Neural progenitor cell (in vitro differentiated cells): Measurements from ENCODE around the gene KCNK1. TPM values are rescaled to one million over a fixed set of nuclear protein-coding genes. Genes with fewer than 3 reads are reported as not detected.

ENCODE experiments used
- DNase-seq: peaks from one replicate; pipeline ENCODE4 v3.0.0-alpha.2; 2016; ENCODE audit warnings: low spot score
- H2AFZ ChIP-seq: fragments of 200-600 bp; sonication (generic); replicated peaks from 2 replicates; pipeline ENCODE4 v1.6.1; 2016; ENCODE audit warnings: antibody characterized with exemption
- H3F3A ChIP-seq: fragments of 200-600 bp; sonication (generic); 2 replicates; pipeline ENCODE4 v1.6.1; 2016; ENCODE audit warnings: antibody characterized with exemption, low read depth
- H3K27ac ChIP-seq: fragments of 200-600 bp; sonication (generic); 2 replicates; pipeline ENCODE4 v1.5.1; 2016; ENCODE audit warnings: mild to moderate bottlenecking
- H3K27me3 ChIP-seq: fragments of 200-600 bp; sonication (generic); 2 replicates; pipeline ENCODE4 v1.6.1; 2016; ENCODE audit warnings: mild to moderate bottlenecking, moderate library complexity
- H3K36me3 ChIP-seq: fragments of 200-600 bp; sonication (generic); 2 replicates; pipeline ENCODE4 v1.5.1; 2016
- H3K4me1 ChIP-seq: fragments of 200-600 bp; sonication (generic); 2 replicates; pipeline ENCODE4 v1.6.1; 2016; ENCODE audit warnings: mixed run types
- H3K4me2 ChIP-seq: fragments of 200-600 bp; sonication (generic); 2 replicates; pipeline ENCODE4 v1.6.1; 2016
- H3K4me3 ChIP-seq: fragments of 200-600 bp; sonication (generic); 2 replicates; pipeline ENCODE4 v1.5.1; 2016
- H3K79me2 ChIP-seq: fragments of 200-600 bp; sonication (generic); 2 replicates; pipeline ENCODE4 v1.6.1; 2016; ENCODE audit warnings: low read depth
- H3K9ac ChIP-seq: fragments of 200-600 bp; sonication (generic); 2 replicates; pipeline ENCODE4 v1.6.1; 2016
- H3K9me3 ChIP-seq: fragments of 200-600 bp; sonication (generic); 2 replicates; pipeline ENCODE4 v1.5.1; 2016; ENCODE audit warnings: low read depth
- H4K20me1 ChIP-seq: fragments of 200-600 bp; sonication (generic); 2 replicates; pipeline ENCODE4 v1.6.1; 2016; ENCODE audit warnings: low read depth
- H3K27ac Mint-ChIP-seq: 3 replicates; pipeline ENCODE4 v1.8.0; 2021; ENCODE audit warnings: mixed read lengths
- H3K27me3 Mint-ChIP-seq: 2 replicates; pipeline ENCODE4 v1.8.0; 2022; ENCODE audit warnings: low read depth, mild to moderate bottlenecking, inconsistent platforms, moderate library complexity, mixed read lengths; ENCODE audit not compliant: insufficient read depth
- H3K36me3 Mint-ChIP-seq: 3 replicates; pipeline ENCODE4 v1.8.0; 2021; ENCODE audit warnings: mixed read lengths
- H3K4me1 Mint-ChIP-seq: 3 replicates; pipeline ENCODE4 v1.8.0; 2021; ENCODE audit warnings: mixed read lengths
- H3K4me3 Mint-ChIP-seq: 3 replicates; pipeline ENCODE4 v1.8.0; 2021; ENCODE audit warnings: mild to moderate bottlenecking, moderate library complexity, mixed read lengths
- H3K9me3 Mint-ChIP-seq: 3 replicates; pipeline ENCODE4 v1.8.0; 2020; ENCODE audit warnings: mixed read lengths
- EZH2 ChIP-seq: fragments of 200-600 bp; sonication (generic); IDR thresholded peaks from 2 replicates; pipeline ENCODE4 v1.6.1; 2017; ENCODE audit warnings: antibody characterized with exemption, mild to moderate bottlenecking, moderate library complexity
- EZH2phosphoT487 ChIP-seq: fragments of 200-600 bp; sonication (generic); IDR thresholded peaks from 2 replicates; pipeline ENCODE4 v1.6.1; 2017; ENCODE audit warnings: antibody characterized with exemption
- total RNA-seq: library from RNA; depleted of rRNA; stranded (reverse); fragments of >200 nt; gene quantifications from 2 replicates; pipeline ENCODE4 v1.2.3, GENCODE V29; 2015; ENCODE audit warnings: low replicate concordance
- TF ChIP-seq, protein P1 (sequence below): fragments of 200-600 bp; sonication (generic); IDR thresholded peaks from 2 replicates; pipeline ENCODE4 v1.5.1; 2017; ENCODE audit warnings: antibody characterized with exemption, mild to moderate bottlenecking

KCNK1 gene
- total RNA-seq, 1 donor from 2014 or later: 0.11 TPM

DNA sequence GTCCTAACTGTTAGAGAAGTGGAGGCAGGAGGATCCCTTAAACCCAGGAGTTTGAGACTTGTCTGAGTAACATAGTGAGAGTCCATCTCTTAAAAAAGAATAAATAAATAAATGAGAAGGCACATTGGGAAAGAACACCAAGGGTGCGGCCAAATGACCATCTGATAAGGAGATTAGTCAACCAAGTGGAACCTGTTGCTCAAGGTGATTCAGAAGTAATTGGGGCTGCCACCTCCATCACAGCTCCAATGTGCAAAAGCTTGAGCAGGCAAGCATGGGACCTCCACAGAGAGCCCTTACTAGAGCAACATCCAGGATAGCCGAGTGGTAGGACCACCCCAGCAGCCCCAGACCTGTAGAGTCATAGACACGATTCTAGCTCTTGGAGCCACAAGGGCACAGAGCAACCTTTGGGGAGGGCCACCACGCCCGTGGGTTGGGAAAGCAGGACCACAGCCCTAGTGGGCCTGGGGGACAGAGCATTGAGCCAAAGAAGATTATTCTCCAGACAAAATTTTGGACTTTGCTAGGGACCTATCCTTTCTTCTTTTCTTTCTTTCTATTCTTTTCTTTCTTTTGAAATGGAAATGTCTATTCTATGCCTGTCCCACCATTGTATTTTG, 40.9 kb downstream of the KCNK1 start:
- no peaks in the 10 kb centered on the region for H3K36me3 Mint-ChIP-seq
- H3K27ac Mint-ChIP-seq: no peak overlapping the region

DNA sequence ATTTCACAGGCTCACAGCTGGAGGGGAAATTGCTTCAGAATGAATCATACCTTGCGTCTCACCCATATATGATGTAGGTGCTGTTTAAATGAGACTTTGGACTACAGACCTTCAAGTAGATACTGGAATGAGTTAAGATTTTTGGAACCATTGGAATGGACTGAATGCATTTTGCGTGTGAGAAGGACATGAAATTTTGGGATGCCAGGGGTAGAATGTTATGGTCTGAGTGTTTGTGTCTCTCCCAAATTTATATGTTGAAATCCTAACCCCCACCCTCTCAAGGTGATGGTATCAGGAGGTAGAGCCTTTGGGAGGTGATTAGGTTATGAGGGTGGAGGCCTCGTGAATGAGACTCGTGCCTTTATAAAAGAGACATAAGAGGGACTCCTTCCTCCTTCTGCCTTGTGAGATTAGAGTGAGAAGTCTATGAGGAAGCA, 41.4 kb downstream of the KCNK1 start:
- H3F3A ChIP-seq: no peaks in the 10 kb centered on the region
- no peaks in the 10 kb centered on the region for H3K9me3 ChIP-seq
- no peaks in the 10 kb centered on the region for H3K79me2 ChIP-seq
- H2AFZ ChIP-seq: no peak overlapping the region
- no peaks in the 10 kb centered on the region for H4K20me1 ChIP-seq
- no peak for DNase-seq
- H3K4me3 ChIP-seq: no peak overlapping the region
- H3K4me1 Mint-ChIP-seq: no peaks in the 10 kb centered on the region
- H3K4me2 ChIP-seq: no peak overlapping the region
- H3K4me3 Mint-ChIP-seq: no peak overlapping the region
- H3K4me1 ChIP-seq: no peaks in the 10 kb centered on the region
- no peak overlapping the region for H3K9ac ChIP-seq
- H3K27ac ChIP-seq: no peak overlapping the region
- no peaks in the 10 kb centered on the region for H3K27me3 ChIP-seq
- peaks cover 2% of the 10 kb centered on the region for H3K27me3 Mint-ChIP-seq
- TF ChIP-seq EZH2phosphoT487 (no peak), EZH2 (no peak)
- TF ChIP-seq, protein P1, sequence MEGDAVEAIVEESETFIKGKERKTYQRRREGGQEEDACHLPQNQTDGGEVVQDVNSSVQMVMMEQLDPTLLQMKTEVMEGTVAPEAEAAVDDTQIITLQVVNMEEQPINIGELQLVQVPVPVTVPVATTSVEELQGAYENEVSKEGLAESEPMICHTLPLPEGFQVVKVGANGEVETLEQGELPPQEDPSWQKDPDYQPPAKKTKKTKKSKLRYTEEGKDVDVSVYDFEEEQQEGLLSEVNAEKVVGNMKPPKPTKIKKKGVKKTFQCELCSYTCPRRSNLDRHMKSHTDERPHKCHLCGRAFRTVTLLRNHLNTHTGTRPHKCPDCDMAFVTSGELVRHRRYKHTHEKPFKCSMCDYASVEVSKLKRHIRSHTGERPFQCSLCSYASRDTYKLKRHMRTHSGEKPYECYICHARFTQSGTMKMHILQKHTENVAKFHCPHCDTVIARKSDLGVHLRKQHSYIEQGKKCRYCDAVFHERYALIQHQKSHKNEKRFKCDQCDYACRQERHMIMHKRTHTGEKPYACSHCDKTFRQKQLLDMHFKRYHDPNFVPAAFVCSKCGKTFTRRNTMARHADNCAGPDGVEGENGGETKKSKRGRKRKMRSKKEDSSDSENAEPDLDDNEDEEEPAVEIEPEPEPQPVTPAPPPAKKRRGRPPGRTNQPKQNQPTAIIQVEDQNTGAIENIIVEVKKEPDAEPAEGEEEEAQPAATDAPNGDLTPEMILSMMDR: no peak
- no peaks in the 10 kb centered on the region for H3K36me3 Mint-ChIP-seq
- H3K27ac Mint-ChIP-seq: no peak overlapping the region
- no peaks in the 10 kb centered on the region for H3K9me3 Mint-ChIP-seq
- H3K36me3 ChIP-seq: no peaks in the 10 kb centered on the region

More for the DNA sequence above, 40.9 kb downstream of the KCNK1 start:
- H2AFZ ChIP-seq: no peak overlapping the region
- H3K9me3 ChIP-seq: no peaks in the 10 kb centered on the region
- no peak overlapping the region for H3K4me3 ChIP-seq
- no peak overlapping the region for H3K4me3 Mint-ChIP-seq
- no peak overlapping the region for H3K27ac ChIP-seq
- DNase-seq: no peak
- H3K4me1 ChIP-seq: no peaks in the 10 kb centered on the region
- no peaks in the 10 kb centered on the region for H3K79me2 ChIP-seq
- H3K4me2 ChIP-seq: no peak overlapping the region
- H3K36me3 ChIP-seq: no peaks in the 10 kb centered on the region
- TF ChIP-seq, protein P1: no peak
- no peak for TF ChIP-seq EZH2
- no peak for TF ChIP-seq EZH2phosphoT487
- H3K27me3 ChIP-seq: no peaks in the 10 kb centered on the region
- no peaks in the 10 kb centered on the region for H3K4me1 Mint-ChIP-seq
- no peak overlapping the region for H3K9ac ChIP-seq
- no peaks in the 10 kb centered on the region for H3F3A ChIP-seq
- H3K9me3 Mint-ChIP-seq: no peaks in the 10 kb centered on the region
- peaks cover 2% of the 10 kb centered on the region for H3K27me3 Mint-ChIP-seq
- no peaks in the 10 kb centered on the region for H4K20me1 ChIP-seq

DNA sequence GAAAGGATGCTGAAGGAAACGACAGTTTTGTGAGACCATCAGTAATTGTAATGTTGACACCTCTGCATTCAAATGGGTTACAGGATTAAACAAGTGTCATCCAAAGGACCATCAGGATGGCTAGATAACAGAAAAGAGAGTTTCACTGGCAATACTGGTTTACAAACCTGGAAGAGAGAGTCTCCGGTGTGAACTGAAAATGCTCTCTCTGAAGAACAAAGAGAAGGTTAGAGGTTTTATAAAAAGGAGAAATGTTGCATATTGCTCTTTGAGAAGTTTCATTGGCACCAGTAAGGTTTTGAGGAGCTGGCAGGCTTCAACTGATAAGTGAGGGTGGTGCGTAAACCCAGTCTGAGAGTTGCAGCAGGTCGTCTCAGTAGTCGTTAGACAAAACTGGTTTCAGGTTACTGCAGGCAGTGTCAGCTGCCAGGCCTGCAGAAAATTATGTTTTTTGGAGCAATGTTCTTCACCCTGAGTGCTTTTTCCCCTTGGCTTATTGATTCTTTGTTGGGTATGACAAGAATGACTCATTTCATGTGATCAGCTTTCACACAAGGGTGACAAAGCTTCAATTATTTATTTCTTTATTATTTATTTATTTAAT, 42.2 kb downstream of the KCNK1 start:
- H3K9ac ChIP-seq: no peak overlapping the region
- no peaks in the 10 kb centered on the region for H3F3A ChIP-seq
- no peaks in the 10 kb centered on the region for H4K20me1 ChIP-seq
- H3K9me3 ChIP-seq: no peaks in the 10 kb centered on the region
- no peak for DNase-seq
- H3K4me3 ChIP-seq: no peak overlapping the region
- H3K27ac ChIP-seq: no peak overlapping the region
- H3K9me3 Mint-ChIP-seq: no peaks in the 10 kb centered on the region
- no peaks in the 10 kb centered on the region for H3K4me1 Mint-ChIP-seq
- H3K27me3 ChIP-seq: no peaks in the 10 kb centered on the region
- H3K36me3 ChIP-seq: no peaks in the 10 kb centered on the region
- no peaks in the 10 kb centered on the region for H3K4me1 ChIP-seq
- no peaks in the 10 kb centered on the region for H3K79me2 ChIP-seq
- H3K4me3 Mint-ChIP-seq: no peak overlapping the region
- TF ChIP-seq, protein P1: no peak
- TF ChIP-seq EZH2 (no peak), EZH2phosphoT487 (no peak)
- no peak overlapping the region for H3K4me2 ChIP-seq
- no peaks in the 10 kb centered on the region for H3K36me3 Mint-ChIP-seq
- no peak overlapping the region for H2AFZ ChIP-seq
- H3K27me3 Mint-ChIP-seq: peaks cover 2% of the 10 kb centered on the region
- H3K27ac Mint-ChIP-seq: no peak overlapping the region
